H1 (cell line): ENCODE measurements around the gene RGS6.

Experiments
- BCL11A ChIP-seq, 2 experiments: IDR thresholded peaks; one replicate each; pipeline ENCODE4 v1.6.1; 2011; ENCODE audit warnings: low read depth in 2 of 2, low read length in 2 of 2, mild to moderate bottlenecking in 2 of 2
- CREB1 ChIP-seq: IDR thresholded peaks from 2 replicates; pipeline ENCODE4 v1.6.1; 2012; ENCODE audit warnings: inconsistent platforms
- CTCF ChIP-seq, 3 experiments: IDR thresholded peaks; 1 replicate in 2 of 3; 2 replicates in 1 of 3; pipeline versions ENCODE4 v1.5.1 to v1.6.1; 2011; ENCODE audit warnings: low read length in 3 of 3, mild to moderate bottlenecking in 3 of 3, inconsistent platforms in 2 of 3, low read depth in 1 of 3, moderate library complexity in 1 of 3; ENCODE audit not compliant: insufficient read depth in 1 of 3; ENCODE audit errors: control extremely low read depth in 1 of 3
- EZH2 ChIP-seq: fragments of 200-600 bp; sonication (generic); IDR thresholded peaks from 2 replicates; pipeline ENCODE4 v1.7.1; 2012; ENCODE audit warnings: low read depth, mild to moderate bottlenecking, moderate library complexity, low read length, inconsistent platforms; ENCODE audit not compliant: severe bottlenecking
- JUND ChIP-seq: IDR thresholded peaks from 2 replicates; pipeline ENCODE4 v1.6.1; 2011; ENCODE audit warnings: mild to moderate bottlenecking, improper control_type of control experiment, low read length
- KDM1A ChIP-seq: fragments of 200-600, 300-600 bp; sonication (generic); IDR thresholded peaks from 2 replicates; pipeline ENCODE4 v1.7.1; 2016; ENCODE audit warnings: mild to moderate bottlenecking, low read length, borderline replicate concordance
- RAD21 ChIP-seq, 2 experiments: IDR thresholded peaks in 1 of 2; conservative IDR thresholded peaks in 1 of 2; 2 replicates each; pipeline ENCODE4 v1.6.1; 2011; ENCODE audit warnings: low read depth in 2 of 2, low read length in 2 of 2, improper control_type of control experiment in 1 of 2, inconsistent platforms in 1 of 2, mild to moderate bottlenecking in 1 of 2, moderate library complexity in 1 of 2
- RBBP5 ChIP-seq: IDR thresholded peaks from 2 replicates; pipeline ENCODE4 v1.7.1; 2012; ENCODE audit warnings: low read depth, mild to moderate bottlenecking, inconsistent platforms, low read length, moderate library complexity, borderline replicate concordance
- SP1 ChIP-seq: IDR thresholded peaks from 2 replicates; pipeline ENCODE4 v1.6.1; 2011; ENCODE audit warnings: low read depth, low read length
- SP2 ChIP-seq: IDR thresholded peaks from 2 replicates; pipeline ENCODE4 v1.6.1; 2012; ENCODE audit warnings: mild to moderate bottlenecking, low read length, inconsistent platforms
- TF ChIP-seq, protein P1 (sequence below): IDR thresholded peaks from 2 replicates; pipeline ENCODE4 v1.6.1; 2012; ENCODE audit warnings: low read length, inconsistent platforms
- TF ChIP-seq, protein P2 (sequence below): IDR thresholded peaks from 2 replicates; pipeline ENCODE4 v1.6.1; 2011; ENCODE audit warnings: low read length, improper control_type of control experiment
- TF ChIP-seq, protein P3 (sequence below): IDR thresholded peaks from 2 replicates; pipeline ENCODE4 v1.6.1; 2012; ENCODE audit warnings: inconsistent platforms

DNA sequence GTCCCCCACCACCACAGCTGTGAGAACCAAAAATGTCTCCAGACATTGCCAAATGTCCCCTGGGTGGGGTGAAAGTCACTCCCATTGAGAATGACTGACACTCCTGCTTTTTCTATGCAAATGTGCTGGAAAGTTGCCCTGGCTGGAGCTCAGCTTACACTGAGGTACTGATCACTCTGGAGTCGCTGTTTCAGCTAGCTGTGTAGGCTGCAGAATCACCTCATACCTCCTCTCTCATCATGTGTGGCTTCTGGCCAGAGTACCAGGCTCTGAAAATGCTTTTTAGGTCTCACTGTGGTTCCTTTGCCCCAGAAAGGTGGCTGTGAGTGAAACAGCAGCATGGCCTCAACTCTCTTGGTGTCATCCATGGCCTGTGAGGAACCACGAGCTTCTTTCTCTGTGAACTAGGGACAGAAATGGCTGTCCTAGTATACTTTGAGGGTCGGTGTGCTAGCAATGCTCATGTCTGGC lies 547.3 kb downstream of the RGS6 start:
- TF ChIP-seq, protein P1, sequence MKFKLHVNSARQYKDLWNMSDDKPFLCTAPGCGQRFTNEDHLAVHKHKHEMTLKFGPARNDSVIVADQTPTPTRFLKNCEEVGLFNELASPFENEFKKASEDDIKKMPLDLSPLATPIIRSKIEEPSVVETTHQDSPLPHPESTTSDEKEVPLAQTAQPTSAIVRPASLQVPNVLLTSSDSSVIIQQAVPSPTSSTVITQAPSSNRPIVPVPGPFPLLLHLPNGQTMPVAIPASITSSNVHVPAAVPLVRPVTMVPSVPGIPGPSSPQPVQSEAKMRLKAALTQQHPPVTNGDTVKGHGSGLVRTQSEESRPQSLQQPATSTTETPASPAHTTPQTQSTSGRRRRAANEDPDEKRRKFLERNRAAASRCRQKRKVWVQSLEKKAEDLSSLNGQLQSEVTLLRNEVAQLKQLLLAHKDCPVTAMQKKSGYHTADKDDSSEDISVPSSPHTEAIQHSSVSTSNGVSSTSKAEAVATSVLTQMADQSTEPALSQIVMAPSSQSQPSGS = no peak
- no peak for TF ChIP-seq RBBP5
- TF ChIP-seq CTCF (IDR thresholded peaks at IDR 0.05; ENCODE audit: control extremely low read depth in 1 of 3, insufficient read depth in 1 of 3, low read depth in 1 of 3, low read length in 3 of 3) = no peak
- TF ChIP-seq JUND = no peak
- TF ChIP-seq EZH2 = no peak
- TF ChIP-seq KDM1A = no peak
- TF ChIP-seq CREB1 = no peak
- no peak for TF ChIP-seq SP1
- TF ChIP-seq, protein P2, sequence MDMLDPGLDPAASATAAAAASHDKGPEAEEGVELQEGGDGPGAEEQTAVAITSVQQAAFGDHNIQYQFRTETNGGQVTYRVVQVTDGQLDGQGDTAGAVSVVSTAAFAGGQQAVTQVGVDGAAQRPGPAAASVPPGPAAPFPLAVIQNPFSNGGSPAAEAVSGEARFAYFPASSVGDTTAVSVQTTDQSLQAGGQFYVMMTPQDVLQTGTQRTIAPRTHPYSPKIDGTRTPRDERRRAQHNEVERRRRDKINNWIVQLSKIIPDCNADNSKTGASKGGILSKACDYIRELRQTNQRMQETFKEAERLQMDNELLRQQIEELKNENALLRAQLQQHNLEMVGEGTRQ = no peak
- TF ChIP-seq RAD21 (IDR thresholded peaks at IDR 0.05 in 1 of 2, conservative IDR thresholded peaks at IDR 0.05 in 1 of 2; ENCODE audit: low read depth in 2 of 2, low read length in 2 of 2) = no peak
- TF ChIP-seq, protein P3, sequence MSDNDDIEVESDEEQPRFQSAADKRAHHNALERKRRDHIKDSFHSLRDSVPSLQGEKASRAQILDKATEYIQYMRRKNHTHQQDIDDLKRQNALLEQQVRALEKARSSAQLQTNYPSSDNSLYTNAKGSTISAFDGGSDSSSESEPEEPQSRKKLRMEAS = no peak
- no peak for TF ChIP-seq BCL11A (IDR thresholded peaks at IDR 0.05; ENCODE audit: low read depth in 2 of 2, low read length in 2 of 2)
- TF ChIP-seq SP2 = no peak
